Measurements from ENCODE around the gene GPC1.

GRCh38 chr2:240455272-240455646 is 19.8 kb downstream of the GPC1 start:
- TF ChIP-seq ZNF766 (CRISPR knock-in tag; IDR thresholded peaks at IDR 0.05; ENCODE audit: borderline replicate concordance) (no peak), HDAC2 (CRISPR knock-in tag; IDR thresholded peaks at IDR 0.05) (no peak), HDAC1 (CRISPR knock-in tag; IDR thresholded peaks at IDR 0.05) (no peak), ZNF263 (CRISPR knock-in tag; IDR thresholded peaks at IDR 0.05) (no peak), CTCF (CRISPR knock-in tag; IDR thresholded peaks at IDR 0.05) (no peak), NR2F2 (IDR thresholded peaks at IDR 0.05; ENCODE audit: borderline replicate concordance, low read depth) (no peak), ZNF20 (CRISPR knock-in tag; IDR thresholded peaks at IDR 0.05) (no peak)
